ENCODE results near the gene ZNF214. TPM values are rescaled to one million over a fixed set of nuclear protein-coding genes. Genes with fewer than 3 reads are reported as not detected.

Gene ZNF214
- total RNA-seq, 4 donors from 2014 or later: 0.75 to 2.0 (median 1.2) TPM

- no peak for ATAC-seq
- in situ Hi-C loops (cut with MboI; ENCODE audit: low sequenced_read_pairs in 4 of 4): no loop called here
- no peak overlapping the region for H3K27ac ChIP-seq
These were observed 36.8 kb upstream of the ZNF214 start for GRCh38 chr11:7056828-7057513.

GRCh38 chr11:7050191-7050590, 30.0 kb upstream of the ZNF214 start:
- in situ Hi-C loops (cut with MboI; ENCODE audit: low sequenced_read_pairs in 4 of 4): no loop called here

More at GRCh38 chr11:7056828-7057513, 36.8 kb upstream of the ZNF214 start:
- intact Hi-C loops (cut with DNase I; ENCODE audit: low total_unique reads): no loop called here
- TF ChIP-seq CTCF (IDR thresholded peaks at IDR 0.05 in 4 of 5, conservative IDR thresholded peaks at IDR 0.05 in 1 of 5) (no peak), POLR2A (IDR thresholded peaks at IDR 0.05) (no peak)
- no peak for DNase-seq
- Histone ChIP-seq H3K4me3 (no peak overlapping the region), H3K27me3 (no peaks in the 10 kb centered on the region), H3K4me1 (no peaks in the 10 kb centered on the region), H3K36me3 (no peaks in the 10 kb centered on the region), H3K9me3 (no peaks in the 10 kb centered on the region)

GRCh38 chr11:7046474-7047175, 26.5 kb upstream of the ZNF214 start:
- no peaks in the 10 kb centered on the region for H3K27me3 ChIP-seq
- no peak for TF ChIP-seq CTCF (IDR thresholded peaks at IDR 0.05 in 4 of 5, conservative IDR thresholded peaks at IDR 0.05 in 1 of 5)
- no peak for TF ChIP-seq POLR2A (IDR thresholded peaks at IDR 0.05)
- H3K4me1 ChIP-seq: no peaks in the 10 kb centered on the region
- in situ Hi-C loops (cut with MboI; ENCODE audit: low sequenced_read_pairs in 4 of 4) (no loop called here), intact Hi-C loops (cut with DNase I; ENCODE audit: low total_unique reads) (no loop called here)
- no peaks in the 10 kb centered on the region for H3K36me3 ChIP-seq
- no peaks in the 10 kb centered on the region for H3K9me3 ChIP-seq
- ATAC-seq (no peak), DNase-seq (no peak)
- H3K27ac ChIP-seq: no peak overlapping the region
- H3K4me3 ChIP-seq: no peak overlapping the region

More at GRCh38 chr11:7050191-7050590, 30.0 kb upstream of the ZNF214 start:
- no peaks in the 10 kb centered on the region for H3K9me3 ChIP-seq
- TF ChIP-seq POLR2A (IDR thresholded peaks at IDR 0.05) (no peak), CTCF (IDR thresholded peaks at IDR 0.05 in 4 of 5, conservative IDR thresholded peaks at IDR 0.05 in 1 of 5) (no peak)
- H3K27ac ChIP-seq: no peak overlapping the region
- DNase-seq (no peak), ATAC-seq (no peak)
- H3K27me3 ChIP-seq: no peaks in the 10 kb centered on the region
- H3K4me1 ChIP-seq: no peaks in the 10 kb centered on the region
- H3K36me3 ChIP-seq: no peaks in the 10 kb centered on the region
- intact Hi-C loops (cut with DNase I; ENCODE audit: low total_unique reads): no loop called here
- no peak overlapping the region for H3K4me3 ChIP-seq

- in situ Hi-C loops (cut with MboI; ENCODE audit: low sequenced_read_pairs in 4 of 4): no loop called here
These were observed 13.9 kb upstream of the ZNF214 start for GRCh38 chr11:7034019-7034418.

More at GRCh38 chr11:7034019-7034418, 13.9 kb upstream of the ZNF214 start:
- DNase-seq (no peak), ATAC-seq (no peak)
- no peaks in the 10 kb centered on the region for H3K36me3 ChIP-seq
- no peaks in the 10 kb centered on the region for H3K27me3 ChIP-seq
- no peaks in the 10 kb centered on the region for H3K9me3 ChIP-seq
- H3K4me1 ChIP-seq: no peaks in the 10 kb centered on the region
- H3K27ac ChIP-seq: no peak overlapping the region
- TF ChIP-seq CTCF (IDR thresholded peaks at IDR 0.05 in 4 of 5, conservative IDR thresholded peaks at IDR 0.05 in 1 of 5): no peak
- TF ChIP-seq POLR2A (IDR thresholded peaks at IDR 0.05): no peak
- H3K4me3 ChIP-seq: no peak overlapping the region
- intact Hi-C loops (cut with DNase I; ENCODE audit: low total_unique reads): no loop called here
